ENCODE measurements around the gene CSRNP3. TPM values are rescaled to one million over a fixed set of nuclear protein-coding genes. Genes with fewer than 3 reads are reported as not detected.

The CSRNP3 gene
- total RNA-seq, 1 experiment from 2014 or later: 1.3 TPM

- no peaks in the 10 kb centered on the region for H3K4me1 ChIP-seq
- Mint-ChIP-seq H3K27ac (ENCODE audit: unreplicated experiment) (no peak overlapping the region), H3K36me3 (ENCODE audit: insufficient read depth, unreplicated experiment) (no peaks in the 10 kb centered on the region), H3K27me3 (ENCODE audit: insufficient read depth, unreplicated experiment) (no peaks in the 10 kb centered on the region), H3K4me1 (ENCODE audit: low read depth, unreplicated experiment) (no peaks in the 10 kb centered on the region), H3K9me3 (ENCODE audit: unreplicated experiment) (no peaks in the 10 kb centered on the region), H3K4me3 (ENCODE audit: unreplicated experiment) (no peak overlapping the region)
- intact Hi-C loops (cut with micrococcal nuclease; ENCODE audit: unreplicated experiment): no loop called here
- H3K36me3 ChIP-seq (ENCODE audit: control insufficient read depth, insufficient read depth, low read length): no peaks in the 10 kb centered on the region
- TF ChIP-seq CTCF (IDR thresholded peaks at IDR 0.05; ENCODE audit: insufficient read depth in 1 of 2, low read depth in 1 of 2, low read length in 1 of 2, severe bottlenecking in 1 of 2, unreplicated experiment in 1 of 2): no peak
- BruUV-seq (replicated peaks): no TSS peak
- no peaks in the 10 kb centered on the region for H3K27me3 ChIP-seq (replicated peaks; ENCODE audit: control insufficient read depth, insufficient read depth, low read length)
- ChIA-PET POLR2A (no interaction called here), CTCF (no interaction called here)
- DNase-seq: no peak
- H3K4me3 ChIP-seq (ENCODE audit: low read depth, low read length): no peak overlapping the region
- no peaks in the 10 kb centered on the region for H3K9me3 ChIP-seq
Observed at GRCh38 chr2:165518611-165519010, 49.1 kb downstream of the CSRNP3 start.

GRCh38 chr2:165522719-165523118, 53.2 kb downstream of the CSRNP3 start:
- Mint-ChIP-seq H3K4me1 (ENCODE audit: low read depth, unreplicated experiment) (no peaks in the 10 kb centered on the region), H3K9me3 (ENCODE audit: unreplicated experiment) (no peaks in the 10 kb centered on the region), H3K36me3 (ENCODE audit: insufficient read depth, unreplicated experiment) (no peaks in the 10 kb centered on the region), H3K27me3 (ENCODE audit: insufficient read depth, unreplicated experiment) (no peaks in the 10 kb centered on the region), H3K27ac (ENCODE audit: unreplicated experiment) (no peak overlapping the region), H3K4me3 (ENCODE audit: unreplicated experiment) (no peak overlapping the region)
- Histone ChIP-seq H3K4me1 (no peaks in the 10 kb centered on the region), H3K4me3 (ENCODE audit: low read depth, low read length) (no peak overlapping the region), H3K27me3 (replicated peaks; ENCODE audit: control insufficient read depth, insufficient read depth, low read length) (no peaks in the 10 kb centered on the region), H3K36me3 (ENCODE audit: control insufficient read depth, insufficient read depth, low read length) (no peaks in the 10 kb centered on the region), H3K9me3 (no peaks in the 10 kb centered on the region)
- DNase-seq: no peak
- no TSS peak for BruUV-seq (replicated peaks)
- no peak for TF ChIP-seq CTCF (IDR thresholded peaks at IDR 0.05; ENCODE audit: insufficient read depth in 1 of 2, low read depth in 1 of 2, low read length in 1 of 2, severe bottlenecking in 1 of 2, unreplicated experiment in 1 of 2)
- POLR2A ChIA-PET: no interaction called here
- CTCF ChIA-PET: no interaction called here
- intact Hi-C loops (cut with micrococcal nuclease; ENCODE audit: unreplicated experiment): no loop called here

- ChIA-PET CTCF (no interaction called here), POLR2A (no interaction called here)
- intact Hi-C loops (cut with micrococcal nuclease; ENCODE audit: unreplicated experiment): no loop called here
- Mint-ChIP-seq H3K27me3 (ENCODE audit: insufficient read depth, unreplicated experiment) (no peaks in the 10 kb centered on the region), H3K4me3 (ENCODE audit: unreplicated experiment) (no peak overlapping the region), H3K9me3 (ENCODE audit: unreplicated experiment) (no peaks in the 10 kb centered on the region), H3K4me1 (ENCODE audit: low read depth, unreplicated experiment) (no peaks in the 10 kb centered on the region), H3K27ac (ENCODE audit: unreplicated experiment) (no peak overlapping the region), H3K36me3 (ENCODE audit: insufficient read depth, unreplicated experiment) (no peaks in the 10 kb centered on the region)
- no peaks in the 10 kb centered on the region for H3K9me3 ChIP-seq
- DNase-seq: no peak
- TF ChIP-seq CTCF (IDR thresholded peaks at IDR 0.05; ENCODE audit: insufficient read depth in 1 of 2, low read depth in 1 of 2, low read length in 1 of 2, severe bottlenecking in 1 of 2, unreplicated experiment in 1 of 2): no peak
- no peaks in the 10 kb centered on the region for H3K4me1 ChIP-seq
- H3K27me3 ChIP-seq (replicated peaks; ENCODE audit: control insufficient read depth, insufficient read depth, low read length): no peaks in the 10 kb centered on the region
- no TSS peak for BruUV-seq (replicated peaks)
- H3K4me3 ChIP-seq (ENCODE audit: low read depth, low read length): no peak overlapping the region
- H3K36me3 ChIP-seq (ENCODE audit: control insufficient read depth, insufficient read depth, low read length): no peaks in the 10 kb centered on the region
Observed at GRCh38 chr2:165524720-165525119, 55.2 kb downstream of the CSRNP3 start.

Data from Caco-2 (cell line).